Measurements from ENCODE around the gene TBC1D24. TPM values are rescaled to one million over a fixed set of nuclear protein-coding genes. Genes with fewer than 3 reads are reported as not detected.

TBC1D24 gene
- total and polyA plus RNA-seq, 2 experiments from 2014 or later: 5.4 to 21.0 TPM

GRCh38 chr16:2514333-2515179 lies 39.6 kb downstream of the TBC1D24 start (continued):
- TF ChIP-seq EZH2 (IDR thresholded peaks at IDR 0.05; ENCODE audit: low read depth, unreplicated experiment) (no peak), ZNF331 (CRISPR knock-in tag; IDR thresholded peaks at IDR 0.05; ENCODE audit: low read depth) (no peak), ZNF114 (CRISPR knock-in tag; IDR thresholded peaks at IDR 0.05) (no peak), REST (IDR thresholded peaks at IDR 0.05; ENCODE audit: unreplicated experiment) (no peak)
- TF ChIP-seq, protein P1, sequence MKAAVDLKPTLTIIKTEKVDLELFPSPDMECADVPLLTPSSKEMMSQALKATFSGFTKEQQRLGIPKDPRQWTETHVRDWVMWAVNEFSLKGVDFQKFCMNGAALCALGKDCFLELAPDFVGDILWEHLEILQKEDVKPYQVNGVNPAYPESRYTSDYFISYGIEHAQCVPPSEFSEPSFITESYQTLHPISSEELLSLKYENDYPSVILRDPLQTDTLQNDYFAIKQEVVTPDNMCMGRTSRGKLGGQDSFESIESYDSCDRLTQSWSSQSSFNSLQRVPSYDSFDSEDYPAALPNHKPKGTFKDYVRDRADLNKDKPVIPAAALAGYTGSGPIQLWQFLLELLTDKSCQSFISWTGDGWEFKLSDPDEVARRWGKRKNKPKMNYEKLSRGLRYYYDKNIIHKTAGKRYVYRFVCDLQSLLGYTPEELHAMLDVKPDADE (IDR thresholded peaks at IDR 0.05): no peak

DNA sequence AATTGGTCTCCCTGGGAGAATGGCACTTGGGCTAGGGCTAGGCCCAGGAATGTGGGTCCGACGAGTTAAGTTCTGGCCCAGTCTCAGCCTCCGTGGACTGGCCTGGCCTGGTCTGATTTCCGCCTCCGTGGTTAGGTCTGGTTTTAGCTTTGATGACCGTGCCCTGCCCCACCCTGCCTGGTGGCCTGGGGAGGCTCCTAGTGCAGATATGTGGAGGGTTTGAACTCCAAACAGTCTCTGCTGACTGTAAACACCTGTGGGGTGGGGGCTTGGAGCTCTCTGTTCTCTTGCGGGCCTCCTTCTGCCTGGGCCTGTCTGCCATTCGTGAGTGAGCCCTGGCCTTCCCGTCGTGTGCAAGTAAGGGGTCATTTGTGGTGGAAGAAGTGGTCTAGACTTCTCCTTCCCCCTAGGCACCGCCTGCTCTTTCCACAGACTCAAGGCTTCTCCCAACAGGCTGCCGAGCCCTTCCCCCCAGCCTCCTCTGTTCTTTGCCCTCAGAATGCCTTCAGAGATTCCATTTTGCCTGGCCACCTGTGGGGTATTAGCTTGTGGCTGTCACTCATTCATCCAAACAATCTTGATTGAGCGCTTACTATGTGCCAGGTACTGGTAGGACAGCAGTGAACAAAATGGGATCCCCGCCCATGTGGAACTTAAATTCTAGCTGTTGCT lies 40.4 kb downstream of the TBC1D24 start:
- H3K27ac ChIP-seq (ENCODE audit: low read depth): peak overlapping the region; percentile 32; the same call in 1 of the 2 replicates
- peak overlapping the region; percentile 92 for H3K4me2 ChIP-seq
- peaks cover 12% of the 10 kb centered on the region for H3K36me3 Mint-ChIP-seq (ENCODE audit: low read depth)
- 0 out of 2 replicates have a peak, but pooled peaks cover 24% of the 10 kb centered on the region for H3F3A ChIP-seq (replicated peaks; ENCODE audit: low read depth)
- H2AFZ ChIP-seq: no peak overlapping the region
- H3K27me3 Mint-ChIP-seq (ENCODE audit: insufficient read depth, low read depth, poor library complexity): peaks cover 43% of the 10 kb centered on the region
- peaks cover 54% of the 10 kb centered on the region for H3K4me1 Mint-ChIP-seq
- peaks cover 29% of the 10 kb centered on the region for H4K20me1 ChIP-seq (replicated peaks; ENCODE audit: insufficient read depth)
- H3K9me3 Mint-ChIP-seq: no peaks in the 10 kb centered on the region; the same call in 1 of the 3 replicates
- H3K27ac Mint-ChIP-seq: peak overlapping the region; percentile 89
- H3K4me3 Mint-ChIP-seq: peak overlapping the region; percentile 89
- H3K9me2 ChIP-seq (ENCODE audit: insufficient read depth): no peaks in the 10 kb centered on the region
- H3K27me3 ChIP-seq (ENCODE audit: insufficient read depth): no peaks in the 10 kb centered on the region
- H3K4me1 ChIP-seq (ENCODE audit: insufficient read depth): peaks cover 22% of the 10 kb centered on the region; the same call in 1 of the 2 replicates
- H3K79me2 ChIP-seq (replicated peaks; ENCODE audit: insufficient read depth): peaks cover 50% of the 10 kb centered on the region
- H3K4me3 ChIP-seq: peak overlapping the region; percentile 91
- no peak for DNase-seq (ENCODE audit: low spot score)
- ATAC-seq: no peak
- no peaks in the 10 kb centered on the region for H3K36me3 ChIP-seq (ENCODE audit: insufficient read depth)
- TF ChIP-seq ZNF331 (CRISPR knock-in tag; IDR thresholded peaks at IDR 0.05; ENCODE audit: low read depth) (no peak), EZH2 (IDR thresholded peaks at IDR 0.05; ENCODE audit: low read depth, unreplicated experiment) (no peak), STAT1 (IDR thresholded peaks at IDR 0.05; ENCODE audit: unreplicated experiment) (no peak), CREB1 (CRISPR knock-in tag; IDR thresholded peaks at IDR 0.05; ENCODE audit: low read depth) (no peak), ZNF114 (CRISPR knock-in tag; IDR thresholded peaks at IDR 0.05) (no peak), CTCF (conservative IDR thresholded peaks at IDR 0.05; ENCODE audit: low read depth in 2 of 2) (no peak), EZH2phosphoT487 (IDR thresholded peaks at IDR 0.05; ENCODE audit: unreplicated experiment) (no peak)
- TF ChIP-seq, protein P1 (IDR thresholded peaks at IDR 0.05): no peak
